ENCODE results near the gene CASP1. TPM values are rescaled to one million over a fixed set of nuclear protein-coding genes. Genes with fewer than 3 reads are reported as not detected.

The CASP1 gene
- total RNA-seq, 1 experiment from 2014 or later, result not detected

GRCh38 chr11:105046898-105047579 is 12.1 kb upstream of the CASP1 start:
- Histone ChIP-seq H3K4me1 (ENCODE audit: insufficient read depth, low read length) (no peaks in the 10 kb centered on the region), H4K8ac (replicated peaks; ENCODE audit: insufficient read length, low read depth, low read length) (no peak overlapping the region), H4K20me1 (ENCODE audit: control insufficient read depth, insufficient read depth, insufficient read length) (no peaks in the 10 kb centered on the region), H3K23me2 (ENCODE audit: insufficient read length, low read depth, low read length, poor library complexity, severe bottlenecking) (no peaks in the 10 kb centered on the region), H2BK12ac (ENCODE audit: insufficient read length, low read depth, low read length) (no peak overlapping the region), H3K56ac (ENCODE audit: insufficient read length, low read depth, low read length) (no peak overlapping the region), H2AFZ (ENCODE audit: low read length) (no peak overlapping the region), H3K23ac (ENCODE audit: insufficient read length, low read depth, low read length) (no peak overlapping the region), H3K14ac (ENCODE audit: insufficient read depth, low read length) (no peak overlapping the region), H3K9ac (ENCODE audit: extremely low read depth, insufficient read length, low read length) (no peak overlapping the region), H2BK15ac (ENCODE audit: low read depth, low read length) (no peak overlapping the region), H3K9me3 (ENCODE audit: control insufficient read depth, low read depth, low read length) (no peaks in the 10 kb centered on the region), H2BK120ac (ENCODE audit: low read depth, low read length, poor library complexity, severe bottlenecking) (no peak overlapping the region), H3K4ac (ENCODE audit: low read depth, low read length) (no peak overlapping the region), H3K79me2 (ENCODE audit: insufficient read depth, low read length) (no peaks in the 10 kb centered on the region), H2BK5ac (ENCODE audit: insufficient read length, low read length) (no peak overlapping the region), H2BK20ac (ENCODE audit: low read depth, low read length, poor library complexity, severe bottlenecking) (no peak overlapping the region), H2AK5ac (ENCODE audit: insufficient read length, low read length) (no peak overlapping the region), H3K18ac (ENCODE audit: insufficient read length, low read depth, low read length) (no peak overlapping the region), H3T11ph (ENCODE audit: low read length) (no peak overlapping the region), H3K27ac (ENCODE audit: insufficient read length, low read depth, low read length) (no peak overlapping the region), H3K27me3 (ENCODE audit: insufficient read depth, low read length) (no peaks in the 10 kb centered on the region), H4K5ac (ENCODE audit: insufficient read length, low read depth, low read length) (no peak overlapping the region), H3K4me2 (ENCODE audit: insufficient read depth, insufficient read length, low read length) (no peak overlapping the region), H3K79me1 (ENCODE audit: insufficient read depth, low read depth, low read length, poor library complexity, severe bottlenecking) (no peaks in the 10 kb centered on the region), H4K91ac (ENCODE audit: insufficient read length, low read depth, low read length) (no peak overlapping the region)
- Mint-ChIP-seq H3K36me3 (ENCODE audit: insufficient read depth in 1 of 3, low read depth in 3 of 3) (no peaks in the 10 kb centered on the region), H3K27ac (no peak overlapping the region), H3K27me3 (ENCODE audit: low read depth) (no peaks in the 10 kb centered on the region), H3K4me1 (no peaks in the 10 kb centered on the region), H3K4me3 (no peak overlapping the region), H3K9me3 (no peaks in the 10 kb centered on the region)
- TF ChIP-seq CTCF (conservative IDR thresholded peaks at IDR 0.05), result no peak
- WGBS (ENCODE audit: extremely low coverage, insufficient read length, low lambda C conversion rate), result no CpG with 5 or more reads among the region's 8 CpGs
- DNase-seq, result no peak

Data from H9 (cell line).